Astrocyte of the spinal cord (primary cell): ENCODE results near the gene TOR3A.

Experiments
- DNase-seq: peaks from one replicate; pipeline ENCODE4 v3.0.0; 2011; ENCODE audit warnings: low read depth, low spot score
- H3K4me3 ChIP-seq: 2 replicates; pipeline ENCODE4 v1.5.1; 2011; ENCODE audit warnings: low read depth, mild to moderate bottlenecking, low read length, moderate library complexity
- CTCF ChIP-seq: IDR thresholded peaks from 2 replicates; pipeline ENCODE4 v1.5.1; 2012; ENCODE audit warnings: low read depth, mild to moderate bottlenecking, low read length, inconsistent platforms
- in situ Hi-C: cut with HindIII; loops from 2 replicates; pipeline ENCODE4 v1.10.0; 2017; ENCODE audit warnings: low sequenced_read_pairs

Gene TOR3A

GRCh38 chr1:179104611-179105250 is 22.9 kb downstream of the TOR3A start:
- H3K4me3 ChIP-seq = no peak overlapping the region
- DNase-seq = no peak
- no peak for TF ChIP-seq CTCF
- in situ Hi-C loops = no loop called here

GRCh38 chr1:179105393-179105792 is 23.5 kb downstream of the TOR3A start:
- no peak for DNase-seq
- no peak overlapping the region for H3K4me3 ChIP-seq
- in situ Hi-C loops = no loop called here
- peak; percentile 52 for TF ChIP-seq CTCF

- no peak overlapping the region for H3K4me3 ChIP-seq
- TF ChIP-seq CTCF = no peak
- in situ Hi-C loops = no loop called here
- DNase-seq = no peak
Observed at GRCh38 chr1:179107706-179108629, 26.1 kb downstream of the TOR3A start.

- no peak for DNase-seq
- no peak for TF ChIP-seq CTCF
- H3K4me3 ChIP-seq = no peak overlapping the region
- in situ Hi-C loops = no loop called here
Observed at GRCh38 chr1:179108644-179109043, 26.8 kb downstream of the TOR3A start.

- no peak for TF ChIP-seq CTCF
- H3K4me3 ChIP-seq = no peak overlapping the region
- in situ Hi-C loops = no loop called here
- no peak for DNase-seq
Observed at GRCh38 chr1:179115181-179115580, 33.3 kb downstream of the TOR3A start.

GRCh38 chr1:179119513-179119912 is 37.6 kb downstream of the TOR3A start:
- TF ChIP-seq CTCF = no peak
- in situ Hi-C loops = no loop called here
- H3K4me3 ChIP-seq = no peak overlapping the region
- no peak for DNase-seq
